H1 (cell line): ENCODE data around the gene ANGPTL4. TPM values are rescaled to one million over a fixed set of nuclear protein-coding genes. Genes with fewer than 3 reads are reported as not detected.

Source experiments
- BCL11A ChIP-seq, 2 experiments: IDR thresholded peaks; one replicate each; pipeline ENCODE4 v1.6.1; 2011; ENCODE audit warnings: low read depth in 2 of 2, low read length in 2 of 2, mild to moderate bottlenecking in 2 of 2
- CHD2 ChIP-seq: IDR thresholded peaks from 2 replicates; pipeline ENCODE4 v1.6.1; 2012; ENCODE audit warnings: low read length, improper control_type of control experiment
- CTBP2 ChIP-seq: IDR thresholded peaks from 2 replicates; pipeline ENCODE4 v1.7.0; 2011; ENCODE audit warnings: borderline replicate concordance, mild to moderate bottlenecking, moderate library complexity, mixed read lengths, low read length; ENCODE audit not compliant: insufficient read depth, insufficient read length
- CTCF ChIP-seq, 3 experiments: IDR thresholded peaks; 1 replicate in 2 of 3; 2 replicates in 1 of 3; pipeline versions ENCODE4 v1.5.1 to v1.6.1; 2011; ENCODE audit warnings: low read length in 3 of 3, mild to moderate bottlenecking in 3 of 3, inconsistent platforms in 2 of 3, low read depth in 1 of 3, moderate library complexity in 1 of 3; ENCODE audit not compliant: insufficient read depth in 1 of 3; ENCODE audit errors: control extremely low read depth in 1 of 3
- HDAC6 ChIP-seq: IDR thresholded peaks from one replicate; pipeline ENCODE4 v1.7.1; 2012; ENCODE audit warnings: low read depth, mild to moderate bottlenecking, inconsistent platforms, low read length, moderate library complexity
- POLR2A ChIP-seq, 2 experiments: IDR thresholded peaks; 1 replicate in 1 of 2; 2 replicates in 1 of 2; pipeline ENCODE4 v1.6.1; 2011; ENCODE audit warnings: low read depth in 2 of 2, low read length in 2 of 2, mild to moderate bottlenecking in 2 of 2; ENCODE audit errors: control extremely low read depth in 1 of 2
- POLR2AphosphoS5 ChIP-seq: IDR thresholded peaks from 2 replicates; pipeline ENCODE4 v1.6.1; 2011; ENCODE audit warnings: low read depth, low read length
- POU5F1 ChIP-seq: IDR thresholded peaks from 2 replicates; pipeline ENCODE4 v1.6.1; 2011; ENCODE audit warnings: low read depth, mild to moderate bottlenecking, low read length, moderate library complexity
- SIN3A ChIP-seq, 2 experiments: IDR thresholded peaks in 1 of 2; conservative IDR thresholded peaks in 1 of 2; 2 replicates each; pipeline ENCODE4 v1.6.1; 2011 to 2012; ENCODE audit warnings: low read length in 2 of 2, improper control_type of control experiment in 1 of 2, low read depth in 1 of 2, mild to moderate bottlenecking in 1 of 2
- SP4 ChIP-seq: IDR thresholded peaks from 2 replicates; pipeline ENCODE4 v1.6.1; 2012; ENCODE audit warnings: low read length, inconsistent platforms
- polyA plus RNA-seq, 7 experiments: library from polyadenylated mRNA; depleted of rRNA in 3 of 7; stranded (reverse) in 5 of 7; unstranded in 2 of 7; fragments of >200 nt in 5 of 7; fragments of 200-250 nt in 2 of 7; gene quantifications; 1 replicate in 5 of 7; 2 replicates in 1 of 7; 4 replicates in 1 of 7; pipeline versions ENCODE4 v1.2.1 to v1.2.3, GENCODE V29; 2011 to 2013; ENCODE audit warnings: missing spikeins in 2 of 7, mixed read lengths in 2 of 7
- total RNA-seq: library from RNA; stranded (reverse); fragmentation: NEBNext Ultra II Directional; extraction: Animal tissue kit (Norgen Biotek cat#: 25700); gene quantifications from 2 replicates; pipeline ENCODE4 v1.2.1, GENCODE V29; 2021

The ANGPTL4 gene
- total and polyA plus RNA-seq, 2 of the 8 experiments (the other 6 are each of a cell fraction or from before 2014, with no cell fraction given), result 2.3 to 6.5 TPM

DNA sequence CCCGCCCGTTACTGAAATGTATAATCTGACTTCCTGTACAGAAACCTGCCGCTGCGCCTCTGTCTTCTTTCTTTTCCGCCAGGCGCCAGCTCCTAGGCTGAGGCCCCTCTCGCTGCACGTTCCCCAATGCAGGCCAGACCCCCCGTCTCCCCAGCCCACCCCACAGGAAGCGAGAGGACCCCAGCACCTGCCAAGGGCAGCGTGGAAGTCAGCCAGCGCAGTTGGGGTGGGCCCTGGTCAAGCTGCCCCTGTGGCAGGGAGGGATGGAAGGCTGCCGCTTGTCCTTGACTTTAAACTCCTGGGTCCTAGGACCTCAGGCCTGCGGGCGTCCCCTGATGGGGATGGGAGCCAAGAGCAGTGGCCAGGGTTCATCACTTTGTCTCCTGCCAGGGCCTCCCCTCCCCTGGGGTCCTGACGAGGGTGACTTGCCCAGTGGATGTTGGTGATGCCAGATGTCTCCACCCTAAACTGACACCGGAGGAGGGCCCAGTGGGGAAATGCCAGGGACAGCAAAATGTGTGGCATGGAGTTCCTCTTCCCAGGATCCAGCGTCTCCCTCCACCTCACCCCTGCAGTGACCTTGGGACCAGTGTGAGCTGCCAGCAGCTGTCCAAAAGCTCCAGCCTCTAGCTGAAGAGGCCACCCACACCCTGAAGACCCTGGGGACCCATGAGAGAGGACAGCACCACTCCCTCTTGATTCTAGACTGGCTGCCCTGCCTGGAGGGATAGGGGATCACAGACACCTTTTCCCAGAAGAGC is 40.6 kb downstream of the ANGPTL4 start (continued):
- TF ChIP-seq POLR2AphosphoS5 (no peak), SP4 (no peak), CTCF (IDR thresholded peaks at IDR 0.05; ENCODE audit: control extremely low read depth in 1 of 3, insufficient read depth in 1 of 3, low read depth in 1 of 3, low read length in 3 of 3) (no peak), HDAC6 (no peak), SIN3A (conservative IDR thresholded peaks at IDR 0.05 in 1 of 2, IDR thresholded peaks at IDR 0.05 in 1 of 2; ENCODE audit: low read depth in 1 of 2, low read length in 2 of 2) (no peak), CTBP2 (no peak), POLR2A (IDR thresholded peaks at IDR 0.05; ENCODE audit: control extremely low read depth in 1 of 2, low read depth in 2 of 2, low read length in 2 of 2) (no peak), BCL11A (IDR thresholded peaks at IDR 0.05; ENCODE audit: low read depth in 2 of 2, low read length in 2 of 2) (no peak), CHD2 (no peak), POU5F1 (no peak)
- TF ChIP-seq, all 59 proteins: peak for 0
